ENCODE measurements around the gene ILF3. TPM values are rescaled to one million over a fixed set of nuclear protein-coding genes. Genes with fewer than 3 reads are reported as not detected.

Gene ILF3
- total RNA-seq, 3 donors from 2014 or later: 80.2 to 166 (median 115) TPM

DNA sequence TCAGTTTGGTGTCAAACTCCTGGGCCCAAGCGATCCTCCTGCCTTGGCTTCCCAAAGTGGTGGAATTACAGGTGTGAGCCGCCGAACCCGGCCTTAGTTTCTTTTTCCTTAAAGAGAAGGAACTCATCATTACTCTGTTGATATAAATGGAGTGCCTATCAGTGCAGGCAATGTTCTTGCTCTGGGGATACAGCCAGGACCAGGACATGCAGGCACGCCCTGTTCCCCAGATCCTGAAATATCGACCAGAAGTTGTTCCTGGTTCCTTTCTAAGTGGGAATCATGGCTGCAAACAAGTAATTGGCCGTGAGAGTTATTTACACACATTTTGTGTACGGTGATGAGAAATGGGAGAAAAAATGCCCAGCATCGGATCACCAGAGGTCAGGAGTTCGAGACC lies 72.1 kb downstream of the ILF3 start:
- no peak for DNase-seq (ENCODE audit: low spot score in 2 of 2)
- TF ChIP-seq, protein P1, sequence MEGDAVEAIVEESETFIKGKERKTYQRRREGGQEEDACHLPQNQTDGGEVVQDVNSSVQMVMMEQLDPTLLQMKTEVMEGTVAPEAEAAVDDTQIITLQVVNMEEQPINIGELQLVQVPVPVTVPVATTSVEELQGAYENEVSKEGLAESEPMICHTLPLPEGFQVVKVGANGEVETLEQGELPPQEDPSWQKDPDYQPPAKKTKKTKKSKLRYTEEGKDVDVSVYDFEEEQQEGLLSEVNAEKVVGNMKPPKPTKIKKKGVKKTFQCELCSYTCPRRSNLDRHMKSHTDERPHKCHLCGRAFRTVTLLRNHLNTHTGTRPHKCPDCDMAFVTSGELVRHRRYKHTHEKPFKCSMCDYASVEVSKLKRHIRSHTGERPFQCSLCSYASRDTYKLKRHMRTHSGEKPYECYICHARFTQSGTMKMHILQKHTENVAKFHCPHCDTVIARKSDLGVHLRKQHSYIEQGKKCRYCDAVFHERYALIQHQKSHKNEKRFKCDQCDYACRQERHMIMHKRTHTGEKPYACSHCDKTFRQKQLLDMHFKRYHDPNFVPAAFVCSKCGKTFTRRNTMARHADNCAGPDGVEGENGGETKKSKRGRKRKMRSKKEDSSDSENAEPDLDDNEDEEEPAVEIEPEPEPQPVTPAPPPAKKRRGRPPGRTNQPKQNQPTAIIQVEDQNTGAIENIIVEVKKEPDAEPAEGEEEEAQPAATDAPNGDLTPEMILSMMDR (IDR thresholded peaks at IDR 0.05): no peak
- TF ChIP-seq POLR2A (IDR thresholded peaks at IDR 0.05) (no peak), POLR2AphosphoS5 (IDR thresholded peaks at IDR 0.05) (no peak)
- Histone ChIP-seq H3K4me3 (no peak overlapping the region), H3K36me3 (no peaks in the 10 kb centered on the region), H3K4me1 (no peaks in the 10 kb centered on the region), H3K27ac (no peak overlapping the region), H3K9me3 (no peaks in the 10 kb centered on the region), H3K27me3 (no peaks in the 10 kb centered on the region)
- intact Hi-C loops (cut with DNase I; ENCODE audit: low total_unique reads): no loop called here

DNA sequence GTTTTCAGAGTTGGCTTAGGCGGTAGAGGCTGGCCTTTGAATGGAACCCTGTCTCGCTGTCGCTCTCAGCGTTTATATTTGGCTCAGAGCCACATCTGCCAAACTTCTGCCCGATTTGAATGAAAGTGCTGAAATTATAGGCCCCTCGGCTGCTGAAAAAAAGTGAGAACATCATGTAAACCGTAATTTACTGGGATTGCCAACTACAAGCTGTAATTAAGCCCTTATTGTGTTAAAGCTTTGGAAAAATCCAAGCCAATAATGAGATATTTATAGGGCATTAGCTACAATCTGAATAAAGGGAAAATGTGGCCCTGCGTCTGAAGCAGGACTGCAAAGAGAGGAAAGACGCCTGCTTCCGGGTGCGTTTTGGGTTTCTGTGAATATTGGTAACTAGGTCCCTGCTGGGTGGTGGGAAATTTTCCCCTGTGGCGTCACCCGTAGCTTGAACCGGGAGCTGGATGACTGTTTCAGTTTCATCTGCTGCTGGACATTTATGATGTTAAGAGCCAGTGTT lies 73.6 kb downstream of the ILF3 start:
- H3K27me3 ChIP-seq: no peaks in the 10 kb centered on the region
- H3K36me3 ChIP-seq: no peaks in the 10 kb centered on the region
- H3K9me3 ChIP-seq: no peaks in the 10 kb centered on the region
- H3K4me1 ChIP-seq: no peaks in the 10 kb centered on the region
- TF ChIP-seq POLR2A (IDR thresholded peaks at IDR 0.05) (no peak), POLR2AphosphoS5 (IDR thresholded peaks at IDR 0.05) (no peak)
- TF ChIP-seq, protein P1 (IDR thresholded peaks at IDR 0.05): no peak
- H3K27ac ChIP-seq: no peak overlapping the region
- no peak for DNase-seq (ENCODE audit: low spot score in 2 of 2)
- intact Hi-C loops (cut with DNase I; ENCODE audit: low total_unique reads): no loop called here
- no peak overlapping the region for H3K4me3 ChIP-seq

DNA sequence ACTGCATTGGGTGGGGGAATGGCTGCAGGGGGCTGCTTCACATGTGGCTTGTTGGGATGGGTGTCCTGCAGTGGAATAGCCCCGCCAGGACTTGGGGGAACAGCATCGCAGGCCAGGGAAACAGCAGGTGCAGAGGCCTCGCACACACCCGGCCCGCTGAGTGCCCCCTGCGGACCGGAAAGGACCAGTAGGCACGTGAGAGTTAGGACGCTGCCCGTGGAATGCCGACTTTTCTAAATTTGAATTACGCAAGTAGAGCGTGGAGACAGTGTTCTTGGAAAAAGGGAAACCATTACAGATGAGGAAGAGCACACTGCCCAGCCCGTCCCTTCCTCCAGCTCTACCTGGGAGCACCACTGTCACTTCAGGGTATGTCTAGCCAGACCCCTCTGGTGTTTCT lies 75.3 kb downstream of the ILF3 start:
- H3K27ac ChIP-seq: no peak overlapping the region
- TF ChIP-seq, protein P1 (IDR thresholded peaks at IDR 0.05): no peak
- TF ChIP-seq POLR2A (IDR thresholded peaks at IDR 0.05) (no peak), POLR2AphosphoS5 (IDR thresholded peaks at IDR 0.05) (no peak)
- no peak for DNase-seq (ENCODE audit: low spot score in 2 of 2)

DNA sequence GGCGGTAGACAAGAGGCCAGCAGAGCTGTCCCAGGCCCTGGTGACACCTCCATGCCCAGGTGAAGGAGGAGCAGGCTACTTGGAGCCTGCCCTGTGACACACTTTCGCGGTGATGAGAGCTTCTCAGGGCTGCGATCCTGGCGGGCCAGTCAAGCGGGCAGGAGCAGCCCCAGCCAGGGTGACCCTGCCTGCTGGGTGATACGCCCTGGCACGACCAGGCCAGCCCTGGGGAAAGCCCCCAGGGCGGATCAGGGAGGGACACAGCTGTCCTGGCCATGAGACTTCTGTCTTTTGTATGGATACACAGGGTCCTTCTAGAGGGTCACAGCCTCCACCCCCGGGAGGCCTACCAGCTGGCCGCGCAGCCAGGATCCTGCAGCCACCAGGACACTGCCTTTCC lies 76.8 kb downstream of the ILF3 start:
- Histone ChIP-seq H3K36me3 (no peaks in the 10 kb centered on the region), H3K4me1 (no peaks in the 10 kb centered on the region), H3K27ac (peak overlapping the region in 1 of 2 donors; percentile 38), H3K9me3 (no peaks in the 10 kb centered on the region), H3K4me3 (no peak overlapping the region), H3K27me3 (no peaks in the 10 kb centered on the region)
- intact Hi-C loops (cut with DNase I; ENCODE audit: low total_unique reads): no loop called here
- TF ChIP-seq POLR2A (IDR thresholded peaks at IDR 0.05): no peak
- TF ChIP-seq, protein P1 (IDR thresholded peaks at IDR 0.05): no peak
- TF ChIP-seq POLR2AphosphoS5 (IDR thresholded peaks at IDR 0.05): no peak
- no peak for DNase-seq (ENCODE audit: low spot score in 2 of 2)

More for the DNA sequence above, 75.3 kb downstream of the ILF3 start:
- Histone ChIP-seq H3K36me3 (no peaks in the 10 kb centered on the region), H3K9me3 (no peaks in the 10 kb centered on the region), H3K4me3 (no peak overlapping the region), H3K4me1 (no peaks in the 10 kb centered on the region), H3K27me3 (no peaks in the 10 kb centered on the region)
- intact Hi-C loops (cut with DNase I; ENCODE audit: low total_unique reads): no loop called here

DNA sequence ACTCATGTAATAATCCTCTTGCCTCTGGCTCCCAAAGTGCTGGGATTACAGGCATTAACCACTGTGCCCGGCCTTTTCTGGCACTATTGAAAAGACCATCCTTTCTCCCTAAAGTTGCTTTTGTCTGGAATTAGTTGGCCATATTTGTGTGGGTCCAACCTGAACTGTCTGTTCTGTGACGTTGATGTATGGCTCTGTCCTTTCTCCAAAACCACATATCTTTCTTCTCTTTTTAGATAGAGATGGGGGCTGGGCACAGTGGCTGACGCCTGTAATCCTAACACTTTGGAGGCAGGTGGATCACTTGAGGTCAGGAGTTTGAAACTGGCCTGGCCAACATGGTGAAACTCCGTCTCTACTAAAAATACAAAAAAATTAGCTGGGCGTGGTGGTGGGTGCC lies 81.6 kb downstream of the ILF3 start:
- Histone ChIP-seq H3K36me3 (no peaks in the 10 kb centered on the region), H3K4me3 (no peak overlapping the region), H3K4me1 (no peaks in the 10 kb centered on the region), H3K27me3 (no peaks in the 10 kb centered on the region), H3K9me3 (no peaks in the 10 kb centered on the region), H3K27ac (no peak overlapping the region)
- no peak for DNase-seq (ENCODE audit: low spot score in 2 of 2)
- intact Hi-C loops (cut with DNase I; ENCODE audit: low total_unique reads): no loop called here
- TF ChIP-seq POLR2A (IDR thresholded peaks at IDR 0.05): no peak

DNA sequence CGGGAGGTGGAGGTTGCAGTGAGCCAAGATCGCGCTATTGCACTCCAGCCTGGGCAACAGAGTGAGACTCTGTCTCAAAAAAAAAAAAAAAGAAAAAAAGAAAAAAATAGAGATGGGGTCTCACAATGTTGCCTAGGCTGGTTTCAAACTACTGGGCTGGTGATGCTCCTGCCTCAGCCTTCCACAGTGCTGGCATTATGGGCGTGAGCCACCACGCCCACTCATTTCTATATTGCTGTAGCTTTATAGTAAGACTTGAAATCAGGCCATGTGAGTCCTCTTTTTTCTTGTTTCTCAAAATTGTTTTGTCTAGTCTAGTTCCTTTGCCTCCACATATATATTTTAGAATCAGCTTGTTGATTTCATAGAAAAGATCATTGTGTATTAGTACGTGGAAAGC lies 82.0 kb downstream of the ILF3 start:
- Histone ChIP-seq H3K27ac (no peak overlapping the region), H3K4me3 (no peak overlapping the region)

More for the DNA sequence above, 82.0 kb downstream of the ILF3 start:
- H3K27me3 ChIP-seq: no peaks in the 10 kb centered on the region
- intact Hi-C loops (cut with DNase I; ENCODE audit: low total_unique reads): no loop called here
- H3K36me3 ChIP-seq: no peaks in the 10 kb centered on the region
- H3K9me3 ChIP-seq: no peaks in the 10 kb centered on the region
- TF ChIP-seq POLR2A (IDR thresholded peaks at IDR 0.05) (no peak), POLR2AphosphoS5 (IDR thresholded peaks at IDR 0.05) (no peak)
- TF ChIP-seq, protein P1 (IDR thresholded peaks at IDR 0.05): no peak
- no peak for DNase-seq (ENCODE audit: low spot score in 2 of 2)
- H3K4me1 ChIP-seq: no peaks in the 10 kb centered on the region
